ENCODE results near the gene TRAF1. TPM values are rescaled to one million over a fixed set of nuclear protein-coding genes. Genes with fewer than 3 reads are reported as not detected.
A peak's percentile ranks its signal among the peaks of the same experiment; 100 is the strongest.

Gene TRAF1
- total RNA-seq (2021) = 1.8 to 3.1 TPM (median 2.9 TPM) in 3 replicates
- Bru-seq, nascent RNA = percentile 35 among the genes with signal in this experiment
- long read RNA-seq, experiment 1, full-length matches to known transcripts = 1 of 5 reads
- long read RNA-seq, experiment 1, partial matches to known transcripts = 1 of 5 reads
- long read RNA-seq, experiment 1, other reads (novel, unspliced or antisense) = 3 of 5 reads
- long read RNA-seq, experiment 2, partial matches to known transcripts = 0 of 2 reads
- long read RNA-seq, experiment 2, other reads (novel, unspliced or antisense) = 2 of 2 reads
- long read RNA-seq, experiment 3 = 0 reads

- CTCF ChIA-PET = interaction anchor here (0.9 to 1.5 kb wide), 2 partner anchors 10 to 55 kb away, joined by 3 to 4 read pairs; no protein-coding TSS in a partner anchor
- peak within 1 kb of the TSS; percentile 67; the same call in 1 of the 2 replicates for H3K4me3 Mint-ChIP-seq
- H3K27me3 Mint-ChIP-seq (ENCODE audit: low read depth) = peaks cover 22% of the 10 kb centered on the region
- POLR2A ChIA-PET = interaction anchor here (1.5 kb wide), 1 partner anchor 54 kb away, joined by 4 read pairs; no protein-coding TSS in a partner anchor
- TF ChIP-seq ZMAT4 (CRISPR knock-in tag; IDR thresholded peaks at IDR 0.05) = no peak
- no peak for TF ChIP-seq CBFB (CRISPR knock-in tag; IDR thresholded peaks at IDR 0.05; ENCODE audit: low read depth)
- TF ChIP-seq OVOL2 (CRISPR knock-in tag; IDR thresholded peaks at IDR 0.05; ENCODE audit: borderline replicate concordance) = no peak
- TF ChIP-seq MYBL2 (CRISPR knock-in tag; IDR thresholded peaks at IDR 0.05) = no peak
- TF ChIP-seq ZBTB43 (CRISPR knock-in tag; IDR thresholded peaks at IDR 0.05) = no peak
- no peak for TF ChIP-seq GABPB1 (CRISPR knock-in tag; IDR thresholded peaks at IDR 0.05)
- no peak for TF ChIP-seq NR2C2 (CRISPR knock-in tag; IDR thresholded peaks at IDR 0.05)
- TF ChIP-seq ESRRA (CRISPR knock-in tag; IDR thresholded peaks at IDR 0.05; ENCODE audit: borderline replicate concordance) = no peak
- TF ChIP-seq ZNF512 (CRISPR knock-in tag; IDR thresholded peaks at IDR 0.05; ENCODE audit: borderline replicate concordance) = no peak
- no peak for TF ChIP-seq ATF1 (CRISPR knock-in tag; IDR thresholded peaks at IDR 0.05)
- no peak for TF ChIP-seq FOXK1 (CRISPR knock-in tag; IDR thresholded peaks at IDR 0.05)
- TF ChIP-seq ZNF263 (CRISPR knock-in tag; IDR thresholded peaks at IDR 0.05; ENCODE audit: low read depth) = no peak
- no peak for TF ChIP-seq PREB (CRISPR knock-in tag; IDR thresholded peaks at IDR 0.05; ENCODE audit: borderline replicate concordance)
- TF ChIP-seq NR1H2 (CRISPR knock-in tag; IDR thresholded peaks at IDR 0.05) = no peak
- ATAC-seq (no peak), DNase-seq (ENCODE audit: low spot score) (no peak)
- no peak within 1 kb of the TSS for H3K27ac Mint-ChIP-seq
- H3K9me3 Mint-ChIP-seq = no peaks in the 10 kb centered on the region
- H3K36me3 Mint-ChIP-seq = no peaks in the 10 kb centered on the region
- peaks cover 45% of the 10 kb centered on the region for H3K4me1 Mint-ChIP-seq
Observed at GRCh38 chr9:120926397-120926928, at the start of gene TRAF1. Gene TRAF1, minus strand, starts transcription at chr9:120926796. Its CDS starts 721 bp downstream, at chr9:120926075.

GRCh38 chr9:120974921-120975320 lies 48.3 kb upstream of the TRAF1 start:
- Mint-ChIP-seq H3K27ac (no peak overlapping the region), H3K4me1 (peaks cover 6% of the 10 kb centered on the region), H3K4me3 (no peak overlapping the region), H3K27me3 (ENCODE audit: low read depth) (peaks cover 3% of the 10 kb centered on the region; the same call in 1 of the 2 replicates), H3K36me3 (no peaks in the 10 kb centered on the region), H3K9me3 (peaks cover 3% of the 10 kb centered on the region)
- DNase-seq (ENCODE audit: low spot score) (no peak), ATAC-seq (no peak)
- ChIA-PET CTCF (interaction anchor here (0.5 kb wide), 1 partner anchor 496 kb away, joined by 4 read pairs; no protein-coding TSS in a partner anchor), POLR2A (no interaction called here)
- TF ChIP-seq ZNF138 (CRISPR knock-in tag; conservative IDR thresholded peaks at IDR 0.05) (no peak), TP53 (CRISPR knock-in tag; IDR thresholded peaks at IDR 0.05) (no peak), MXD4 (CRISPR knock-in tag; IDR thresholded peaks at IDR 0.05; ENCODE audit: borderline replicate concordance) (no peak), NFYB (CRISPR knock-in tag; conservative IDR thresholded peaks at IDR 0.05; ENCODE audit: low read depth) (no peak), E2F5 (CRISPR knock-in tag; IDR thresholded peaks at IDR 0.05) (no peak), SOX15 (CRISPR knock-in tag; IDR thresholded peaks at IDR 0.05) (no peak), ATF1 (CRISPR knock-in tag; IDR thresholded peaks at IDR 0.05) (no peak), ZNF512 (CRISPR knock-in tag; IDR thresholded peaks at IDR 0.05; ENCODE audit: borderline replicate concordance) (no peak), FOXP1 (CRISPR knock-in tag; IDR thresholded peaks at IDR 0.05; ENCODE audit: borderline replicate concordance) (no peak), ZNF317 (CRISPR knock-in tag; IDR thresholded peaks at IDR 0.05; ENCODE audit: borderline replicate concordance, low read depth) (no peak), MYBL2 (CRISPR knock-in tag; IDR thresholded peaks at IDR 0.05) (no peak), ZBTB43 (CRISPR knock-in tag; IDR thresholded peaks at IDR 0.05) (no peak), HMGXB4 (CRISPR knock-in tag; IDR thresholded peaks at IDR 0.05) (no peak)

Measured in WTC11 (cell line).